HTERT RPE-1 (cell line): ENCODE results near the gene SLC35E2B.

ENCODE experiments used
- in situ Hi-C: fragments of 300-500 bp; cut with MboI; formaldehyde crosslinking; loops from 4 replicates; pipeline ENCODE4 v1.14.3; 2020; ENCODE audit warnings: low sequenced_read_pairs

Gene SLC35E2B

GRCh38 chr1:1615256-1616044, 77.1 kb downstream of the SLC35E2B start, which contains the start of gene MIB2:
Gene MIB2, plus strand, starts transcription at chr1:1615500. Its CDS starts 7,953 bp downstream, at chr1:1623453.
- in situ Hi-C loops: no loop called here

DNA sequence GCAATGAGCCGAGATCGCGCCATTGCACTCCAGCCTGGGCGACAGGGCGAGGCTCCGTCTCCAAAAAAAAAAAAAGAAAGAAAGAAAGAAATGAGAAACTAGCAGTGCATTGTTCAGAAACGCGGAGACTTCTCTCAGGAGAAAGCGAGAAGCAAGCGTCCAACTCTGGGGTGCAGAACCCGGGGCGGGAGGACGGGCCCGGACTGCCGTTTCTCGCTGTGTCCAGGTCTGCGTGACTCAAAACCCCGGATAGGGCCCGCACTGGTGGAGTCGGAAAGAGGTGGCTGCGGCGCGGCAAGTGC, 77.7 kb downstream of the SLC35E2B start:
- in situ Hi-C loops: no loop called here

GRCh38 chr1:1614204-1614953, 78.2 kb downstream of the SLC35E2B start:
- in situ Hi-C loops: no loop called here

DNA sequence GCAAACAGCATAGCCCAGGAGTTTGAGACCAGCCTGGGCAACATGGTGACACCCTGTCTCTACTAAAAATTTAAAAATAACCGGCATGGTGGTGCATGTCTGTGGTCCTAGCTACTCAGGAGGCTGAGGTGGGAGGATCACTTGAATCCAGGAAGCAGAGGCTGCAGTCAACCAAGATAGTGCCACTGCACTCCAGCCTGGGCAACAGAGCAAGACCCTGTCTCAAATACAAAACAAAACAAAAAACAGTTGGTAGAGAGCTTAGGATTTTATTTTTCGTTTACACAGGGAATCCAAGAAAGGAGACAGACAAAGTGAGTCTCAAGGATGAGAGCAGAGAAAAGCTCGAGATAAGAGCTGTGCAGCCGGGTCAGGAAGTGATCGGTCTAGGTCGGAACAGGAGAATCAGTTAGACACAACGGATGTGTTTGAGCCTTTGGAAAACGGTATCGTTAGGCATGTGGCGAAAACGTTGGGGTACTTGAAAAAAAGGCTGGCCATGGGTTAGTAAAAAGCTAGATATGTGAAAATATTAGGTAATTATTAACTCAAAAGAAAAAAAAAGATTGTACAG, 79.0 kb downstream of the SLC35E2B start:
- in situ Hi-C loops: no loop called here

DNA sequence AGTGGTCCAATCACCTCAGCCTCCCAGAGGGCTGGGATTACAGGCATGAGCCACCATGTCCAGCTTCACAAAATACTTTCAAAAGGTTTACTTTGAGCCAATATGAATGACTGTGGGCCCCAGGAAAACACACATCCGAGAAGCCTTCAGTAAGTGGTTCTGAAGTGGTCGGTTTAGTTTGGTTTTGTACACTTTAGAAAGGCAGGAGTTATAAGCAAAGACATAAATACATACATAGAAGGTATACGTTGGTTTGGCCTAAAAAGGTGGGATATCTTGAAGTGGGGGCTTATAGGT, 80.5 kb downstream of the SLC35E2B start:
- in situ Hi-C loops: no loop called here

GRCh38 chr1:1610796-1611195, 81.8 kb downstream of the SLC35E2B start:
- in situ Hi-C loops: no loop called here

DNA sequence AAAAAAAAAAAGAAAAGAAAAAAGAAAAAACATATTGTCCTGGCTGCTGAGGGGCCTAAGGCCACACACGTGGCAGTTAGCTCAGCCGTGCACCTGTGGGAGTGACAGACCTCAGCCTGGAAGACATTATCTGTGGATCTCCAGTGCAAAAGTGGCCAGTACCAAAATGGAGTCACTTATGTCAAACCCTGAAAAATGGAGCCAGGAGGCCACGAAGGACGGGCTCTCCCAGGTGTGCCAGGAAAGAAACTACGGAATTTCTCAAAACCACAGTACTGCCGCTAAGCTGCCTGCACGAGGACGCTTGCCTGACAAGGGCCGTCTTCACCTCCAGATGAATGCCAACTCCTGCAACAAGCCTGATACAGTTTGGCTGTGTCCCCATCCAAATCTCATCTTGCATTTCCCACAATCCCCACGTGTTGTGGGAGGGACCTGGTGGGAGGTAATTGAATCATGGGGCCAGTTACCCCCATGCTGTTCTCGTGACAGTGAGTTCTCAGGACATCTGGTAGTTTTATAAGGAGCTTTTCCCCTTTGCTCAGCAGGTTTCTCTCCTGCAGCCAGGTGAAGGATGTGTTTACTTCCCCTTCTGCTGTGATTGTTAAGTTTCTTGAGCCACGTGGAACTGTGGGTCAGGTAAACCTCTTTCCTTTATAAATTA, 82.6 kb downstream of the SLC35E2B start:
- in situ Hi-C loops: no loop called here
